HUES64 (cell line): ENCODE data around the gene GAS5.
A peak's percentile ranks its signal among the peaks of the same experiment; 100 is the strongest.
"Not testable (repeated sequence)": the region's sequence is repeated elsewhere in the genome, so short reads cannot be mapped to it uniquely, and the experiment has no call there.

Source experiments
- H3K27ac ChIP-seq: 2 replicates; pipeline ENCODE4 v1.7.0; 2013; ENCODE audit warnings: low read depth, low read length, inconsistent platforms
- H3K27me3 ChIP-seq: 2 replicates; pipeline ENCODE4 v1.6.1; 2013; ENCODE audit warnings: mild to moderate bottlenecking, low read length; ENCODE audit not compliant: insufficient read depth
- H3K36me3 ChIP-seq: 2 replicates; pipeline ENCODE4 v1.6.1; 2013; ENCODE audit warnings: mild to moderate bottlenecking, low read length; ENCODE audit not compliant: insufficient read depth
- H3K4me1 ChIP-seq: 2 replicates; pipeline ENCODE4 v1.6.1; 2013; ENCODE audit warnings: mild to moderate bottlenecking, low read length, moderate library complexity; ENCODE audit not compliant: insufficient read depth
- H3K4me3 ChIP-seq: 2 replicates; pipeline ENCODE4 v1.5.1; 2013; ENCODE audit warnings: mild to moderate bottlenecking, low read length, moderate library complexity
- H3K9ac ChIP-seq: 2 replicates; pipeline ENCODE4 v1.6.1; 2013; ENCODE audit warnings: mild to moderate bottlenecking, low read depth, low read length
- H3K9me3 ChIP-seq: 2 replicates; pipeline ENCODE4 v1.6.1; 2013; ENCODE audit warnings: low read depth, low read length; ENCODE audit not compliant: insufficient read depth
- WGBS: fragments of 150-250, 120-280 bp; methylation state at CpG from one replicate; pipeline ENCODE4 v1.1.7; 2013; ENCODE audit warnings: missing lambda C conversion rate; 5-methylcytosine and 5-hydroxymethylcytosine counted together

The GAS5 gene

GRCh38 chr1:173889885-173890284 is 22.1 kb upstream of the GAS5 start:
- Histone ChIP-seq H3K4me3 (no peak overlapping the region), H3K27me3 (no peaks in the 10 kb centered on the region), H3K27ac (no peak overlapping the region), H3K4me1 (peaks cover 27% of the 10 kb centered on the region), H3K9me3 (no peaks in the 10 kb centered on the region), H3K9ac (no peak overlapping the region), H3K36me3 (peaks cover 25% of the 10 kb centered on the region)
- 96% methylated on average over 2 of the region's 2 CpGs for WGBS

GRCh38 chr1:173888749-173889148 is 21.0 kb upstream of the GAS5 start:
- Histone ChIP-seq H3K4me3 (no peak overlapping the region), H3K36me3 (peaks cover 25% of the 10 kb centered on the region), H3K27me3 (no peaks in the 10 kb centered on the region), H3K27ac (peak overlapping the region; percentile 53; the same call in 1 of the 2 replicates), H3K4me1 (peaks cover 27% of the 10 kb centered on the region), H3K9me3 (no peaks in the 10 kb centered on the region), H3K9ac (no peak overlapping the region)

- Histone ChIP-seq H3K4me3 (no peak overlapping the region), H3K9ac (no peak overlapping the region), H3K4me1 (peaks cover 27% of the 10 kb centered on the region), H3K36me3 (peaks cover 25% of the 10 kb centered on the region), H3K9me3 (no peaks in the 10 kb centered on the region), H3K27ac (no peak overlapping the region), H3K27me3 (no peaks in the 10 kb centered on the region)
- WGBS = 93% methylated on average over 2 of the region's 2 CpGs
Observed at GRCh38 chr1:173887627-173888026, 19.8 kb upstream of the GAS5 start.

GRCh38 chr1:173886746-173887611 is 19.2 kb upstream of the GAS5 start:
- Histone ChIP-seq H3K4me3 (no peak overlapping the region), H3K4me1 (peaks cover 27% of the 10 kb centered on the region), H3K9ac (no peak overlapping the region), H3K9me3 (no peaks in the 10 kb centered on the region), H3K27me3 (no peaks in the 10 kb centered on the region), H3K36me3 (peaks cover 25% of the 10 kb centered on the region), H3K27ac (no peak overlapping the region)
- WGBS = 95% methylated on average over 4 of the region's 4 CpGs

GRCh38 chr1:173884701-173885100 is 16.9 kb upstream of the GAS5 start:
- H3K9me3 ChIP-seq = no peaks in the 10 kb centered on the region
- no peaks in the 10 kb centered on the region for H3K27me3 ChIP-seq
- H3K36me3 ChIP-seq = peaks cover 33% of the 10 kb centered on the region
- no peak overlapping the region for H3K4me3 ChIP-seq
- H3K9ac ChIP-seq = no peak overlapping the region
- no peak overlapping the region for H3K27ac ChIP-seq
- 93% methylated on average over 5 of the region's 5 CpGs for WGBS
- H3K4me1 ChIP-seq = peaks cover 27% of the 10 kb centered on the region

GRCh38 chr1:173881117-173881516 is 13.3 kb upstream of the GAS5 start:
- 96% methylated on average over 2 of the region's 4 CpGs for WGBS

GRCh38 chr1:173878251-173878650 is 10.5 kb upstream of the GAS5 start:
- Histone ChIP-seq H3K36me3 (peaks cover 60% of the 10 kb centered on the region), H3K27ac (no peak overlapping the region), H3K4me3 (no peak overlapping the region), H3K9ac (no peak overlapping the region), H3K27me3 (no peaks in the 10 kb centered on the region), H3K9me3 (no peaks in the 10 kb centered on the region), H3K4me1 (no peaks in the 10 kb centered on the region)

More at GRCh38 chr1:173881117-173881516, 13.3 kb upstream of the GAS5 start:
- H3K27me3 ChIP-seq, H3K4me3 ChIP-seq, H3K9ac ChIP-seq, H3K27ac ChIP-seq, H3K9me3 ChIP-seq, H3K4me1 ChIP-seq: not testable (repeated sequence)
- peaks cover 49% of the 10 kb centered on the region for H3K36me3 ChIP-seq

GRCh38 chr1:173876732-173877131 is 8.9 kb upstream of the GAS5 start:
- 94% methylated on average over 3 of the region's 5 CpGs for WGBS

GRCh38 chr1:173871500-173871899 is 3.7 kb upstream of the GAS5 start:
- no peak overlapping the region for H3K9ac ChIP-seq
- H3K36me3 ChIP-seq = peaks cover 63% of the 10 kb centered on the region
- H3K27me3 ChIP-seq = no peaks in the 10 kb centered on the region
- WGBS = 82% methylated on average over 2 of the region's 2 CpGs
- no peak overlapping the region for H3K4me3 ChIP-seq
- H3K27ac ChIP-seq = no peak overlapping the region
- no peaks in the 10 kb centered on the region for H3K9me3 ChIP-seq
- peaks cover 11% of the 10 kb centered on the region; the same call in 1 of the 2 replicates for H3K4me1 ChIP-seq

More at GRCh38 chr1:173876732-173877131, 8.9 kb upstream of the GAS5 start:
- no peaks in the 10 kb centered on the region for H3K9me3 ChIP-seq
- H3K36me3 ChIP-seq = peaks cover 67% of the 10 kb centered on the region
- no peak overlapping the region for H3K27ac ChIP-seq
- no peaks in the 10 kb centered on the region for H3K4me1 ChIP-seq
- no peak overlapping the region for H3K4me3 ChIP-seq
- no peak overlapping the region for H3K9ac ChIP-seq
- no peaks in the 10 kb centered on the region for H3K27me3 ChIP-seq

- Histone ChIP-seq H3K27ac (no peak overlapping the region), H3K4me3 (no peak overlapping the region), H3K27me3 (no peaks in the 10 kb centered on the region), H3K9ac (no peak overlapping the region), H3K4me1 (peaks cover 11% of the 10 kb centered on the region; the same call in 1 of the 2 replicates), H3K36me3 (peaks cover 63% of the 10 kb centered on the region), H3K9me3 (no peaks in the 10 kb centered on the region)
- WGBS = 91% methylated on average over 5 of the region's 5 CpGs
Observed at GRCh38 chr1:173871091-173871490, 3.3 kb upstream of the GAS5 start.

- no peaks in the 10 kb centered on the region for H3K9me3 ChIP-seq
- peaks cover 63% of the 10 kb centered on the region for H3K36me3 ChIP-seq
- H3K9ac ChIP-seq = no peak overlapping the region
- H3K4me3 ChIP-seq = no peak overlapping the region
- H3K4me1 ChIP-seq = peaks cover 11% of the 10 kb centered on the region
- H3K27ac ChIP-seq = no peak overlapping the region
- 95% methylated on average over 15 of the region's 15 CpGs for WGBS
- no peaks in the 10 kb centered on the region for H3K27me3 ChIP-seq
Observed at GRCh38 chr1:173870252-173871075, 2.7 kb upstream of the GAS5 start.
